Activated naive CD8-positive, alpha-beta T cell treated with anti-CD3 and anti-CD28 coated beads, Interleukin-2, amount 50 U/mL, for 24 hours (primary cell): ENCODE measurements around the gene ZC3H7B.

ENCODE experiments used
- ATAC-seq: fragments of 150-1000 bp; cut with Tn5 transposase; one replicate; pipeline ENCODE4 v1.10.0; 2021
- DNase-seq: peaks from one replicate; pipeline ENCODE4 v3.0.0; 2021
- H3K27ac Mint-ChIP-seq: one replicate; pipeline ENCODE4 v1.8.0; 2021; ENCODE audit warnings: mild to moderate bottlenecking, mixed read lengths
- H3K27me3 Mint-ChIP-seq: one replicate; pipeline ENCODE4 v1.8.0; 2021; ENCODE audit warnings: mixed read lengths
- H3K36me3 Mint-ChIP-seq: one replicate; pipeline ENCODE4 v1.8.0; 2021; ENCODE audit warnings: low read depth, mixed read lengths
- H3K4me1 Mint-ChIP-seq: one replicate; pipeline ENCODE4 v1.8.0; 2021; ENCODE audit warnings: mixed read lengths
- H3K4me3 Mint-ChIP-seq: one replicate; pipeline ENCODE4 v1.8.0; 2021; ENCODE audit warnings: mild to moderate bottlenecking, moderate library complexity, mixed read lengths
- H3K9me3 Mint-ChIP-seq: one replicate; pipeline ENCODE4 v1.8.0; 2021; ENCODE audit warnings: mixed read lengths

The ZC3H7B gene

GRCh38 chr22:41333806-41334205 is 32.5 kb downstream of the ZC3H7B start:
- no peaks in the 10 kb centered on the region for H3K27me3 Mint-ChIP-seq
- H3K27ac Mint-ChIP-seq: no peak overlapping the region
- no peak overlapping the region for H3K4me3 Mint-ChIP-seq
- H3K4me1 Mint-ChIP-seq: no peaks in the 10 kb centered on the region
- no peak for DNase-seq
- H3K36me3 Mint-ChIP-seq: peaks cover 18% of the 10 kb centered on the region
- ATAC-seq: no peak
- no peaks in the 10 kb centered on the region for H3K9me3 Mint-ChIP-seq

DNA sequence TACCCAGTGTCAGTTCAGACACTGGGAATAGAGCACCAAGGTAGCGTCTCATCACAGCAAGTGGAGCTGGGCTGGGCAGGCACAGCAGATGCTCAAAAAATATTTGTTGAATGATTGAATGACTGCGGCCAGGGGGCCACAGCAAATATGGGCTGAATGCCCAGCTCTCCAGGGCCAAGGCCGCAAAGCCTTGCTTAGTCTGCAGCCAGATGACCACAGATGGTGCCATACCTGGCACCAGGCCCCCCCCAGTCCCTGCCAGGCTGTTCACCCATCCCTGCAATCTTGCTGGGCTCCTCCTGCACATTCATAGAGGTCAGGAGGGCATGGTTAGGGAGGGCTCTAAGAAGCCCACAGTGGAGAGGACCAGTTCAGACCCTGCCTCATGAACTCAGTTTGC is 32.9 kb downstream of the ZC3H7B start:
- DNase-seq: no peak
- no peaks in the 10 kb centered on the region for H3K4me1 Mint-ChIP-seq
- no peak for ATAC-seq
- no peaks in the 10 kb centered on the region for H3K27me3 Mint-ChIP-seq
- H3K9me3 Mint-ChIP-seq: no peaks in the 10 kb centered on the region
- peaks cover 18% of the 10 kb centered on the region for H3K36me3 Mint-ChIP-seq
- H3K27ac Mint-ChIP-seq: no peak overlapping the region
- no peak overlapping the region for H3K4me3 Mint-ChIP-seq

- H3K27ac Mint-ChIP-seq: no peak overlapping the region
- peaks cover 15% of the 10 kb centered on the region for H3K36me3 Mint-ChIP-seq
- DNase-seq (no peak), ATAC-seq (no peak)
- no peaks in the 10 kb centered on the region for H3K4me1 Mint-ChIP-seq
- H3K27me3 Mint-ChIP-seq: no peaks in the 10 kb centered on the region
- no peak overlapping the region for H3K4me3 Mint-ChIP-seq
- no peaks in the 10 kb centered on the region for H3K9me3 Mint-ChIP-seq
Measured at GRCh38 chr22:41334951-41335635, 33.8 kb downstream of the ZC3H7B start.

DNA sequence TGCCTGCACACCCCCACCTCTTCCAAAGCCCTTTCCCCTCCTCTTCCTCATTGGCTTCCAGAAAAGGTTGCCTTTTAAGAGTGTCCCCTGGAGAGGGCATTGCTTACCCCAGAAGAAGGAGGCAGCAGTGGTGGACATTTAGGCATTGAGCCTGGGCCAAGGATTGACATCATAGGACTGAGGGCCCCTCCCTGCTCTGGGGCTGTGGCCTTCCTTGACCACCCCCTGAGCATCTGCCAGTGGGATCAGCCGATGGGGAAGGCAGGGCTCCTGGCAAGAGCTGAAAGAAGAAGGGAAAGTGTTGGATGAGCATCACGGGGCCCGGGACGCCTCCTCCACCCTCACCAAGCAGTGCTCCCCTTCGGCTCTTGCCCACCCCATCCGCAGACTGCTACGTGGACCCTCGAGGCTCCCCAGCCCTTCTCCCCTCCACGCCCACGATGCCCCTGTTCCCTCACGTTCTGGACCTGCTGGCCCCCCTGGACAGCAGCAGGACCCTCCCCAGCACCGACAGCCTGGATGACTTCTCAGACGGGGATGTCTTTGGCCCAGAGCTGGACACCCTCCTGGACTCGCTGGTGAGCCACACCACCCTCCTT is 37.4 kb downstream of the ZC3H7B start:
- Mint-ChIP-seq H3K27ac (no peak overlapping the region), H3K9me3 (no peaks in the 10 kb centered on the region), H3K27me3 (no peaks in the 10 kb centered on the region), H3K4me1 (peaks cover 5% of the 10 kb centered on the region), H3K4me3 (no peak overlapping the region), H3K36me3 (peaks cover 14% of the 10 kb centered on the region)
- no peak for ATAC-seq
- DNase-seq: no peak

DNA sequence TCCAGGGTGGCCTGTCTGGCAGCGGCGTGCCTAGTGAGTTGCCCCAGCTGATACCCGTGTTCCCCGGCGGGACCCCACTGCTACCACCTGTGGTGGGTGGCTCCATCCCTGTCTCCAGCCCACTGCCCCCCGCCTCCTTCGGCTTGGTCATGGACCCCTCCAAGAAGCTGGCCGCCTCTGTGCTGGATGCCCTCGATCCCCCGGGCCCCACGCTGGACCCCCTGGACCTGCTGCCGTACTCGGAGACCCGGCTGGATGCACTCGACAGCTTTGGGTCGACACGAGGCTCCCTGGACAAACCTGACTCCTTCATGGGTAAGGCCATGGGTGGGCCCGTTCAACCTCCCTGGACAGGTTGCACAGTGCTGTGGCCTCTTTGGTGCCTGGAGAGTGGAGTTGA is 38.5 kb downstream of the ZC3H7B start:
- H3K36me3 Mint-ChIP-seq: peaks cover 17% of the 10 kb centered on the region
- ATAC-seq (no peak), DNase-seq (no peak)
- peaks cover 5% of the 10 kb centered on the region for H3K4me1 Mint-ChIP-seq
- no peak overlapping the region for H3K4me3 Mint-ChIP-seq
- no peak overlapping the region for H3K27ac Mint-ChIP-seq
- H3K9me3 Mint-ChIP-seq: no peaks in the 10 kb centered on the region
- no peaks in the 10 kb centered on the region for H3K27me3 Mint-ChIP-seq

DNA sequence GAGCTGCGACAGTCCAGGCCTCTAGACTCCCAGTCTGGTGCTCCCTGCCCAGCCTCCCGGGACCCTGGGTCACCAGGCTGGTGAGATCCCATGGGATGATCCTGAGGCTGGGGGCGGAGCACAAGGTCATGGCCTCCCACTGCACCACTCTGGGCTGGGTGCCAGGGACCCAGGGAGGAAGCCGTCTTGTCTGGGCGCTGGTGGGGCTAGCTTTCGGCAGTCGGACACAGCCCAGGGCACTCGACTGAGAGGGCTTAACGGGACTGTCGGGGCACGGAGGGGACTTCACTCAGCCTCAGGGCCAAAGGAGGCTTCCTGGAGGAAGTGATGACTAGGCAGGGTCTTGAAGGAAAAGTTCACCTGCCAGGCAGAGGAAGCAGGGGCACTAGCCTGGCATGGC is 39.0 kb downstream of the ZC3H7B start:
- no peaks in the 10 kb centered on the region for H3K27me3 Mint-ChIP-seq
- H3K4me1 Mint-ChIP-seq: peaks cover 5% of the 10 kb centered on the region
- ATAC-seq: no peak
- H3K27ac Mint-ChIP-seq: no peak overlapping the region
- no peaks in the 10 kb centered on the region for H3K9me3 Mint-ChIP-seq
- no peak for DNase-seq
- H3K4me3 Mint-ChIP-seq: no peak overlapping the region
- H3K36me3 Mint-ChIP-seq: peaks cover 14% of the 10 kb centered on the region

- Mint-ChIP-seq H3K36me3 (peaks cover 14% of the 10 kb centered on the region), H3K9me3 (no peaks in the 10 kb centered on the region), H3K4me3 (no peak overlapping the region), H3K27me3 (no peaks in the 10 kb centered on the region), H3K27ac (no peak overlapping the region), H3K4me1 (peaks cover 5% of the 10 kb centered on the region)
- DNase-seq (no peak), ATAC-seq (no peak)
Measured at GRCh38 chr22:41341012-41341411, 39.7 kb downstream of the ZC3H7B start.

GRCh38 chr22:41341990-41342389 is 40.7 kb downstream of the ZC3H7B start:
- peak; percentile 87 for ATAC-seq
- Mint-ChIP-seq H3K36me3 (peaks cover 17% of the 10 kb centered on the region), H3K4me3 (no peak overlapping the region), H3K9me3 (no peaks in the 10 kb centered on the region), H3K27ac (no peak overlapping the region), H3K4me1 (peaks cover 5% of the 10 kb centered on the region), H3K27me3 (no peaks in the 10 kb centered on the region)
- peak; percentile 25 for DNase-seq

GRCh38 chr22:41343300-41343699 is 42.0 kb downstream of the ZC3H7B start:
- Mint-ChIP-seq H3K4me1 (peaks cover 5% of the 10 kb centered on the region), H3K9me3 (no peaks in the 10 kb centered on the region), H3K4me3 (no peak overlapping the region), H3K36me3 (peaks cover 17% of the 10 kb centered on the region), H3K27ac (no peak overlapping the region), H3K27me3 (no peaks in the 10 kb centered on the region)
- no peak for ATAC-seq
- no peak for DNase-seq

- Mint-ChIP-seq H3K4me1 (peaks cover 5% of the 10 kb centered on the region), H3K4me3 (no peak overlapping the region), H3K27me3 (no peaks in the 10 kb centered on the region), H3K9me3 (no peaks in the 10 kb centered on the region), H3K36me3 (peaks cover 17% of the 10 kb centered on the region), H3K27ac (no peak overlapping the region)
- ATAC-seq (no peak), DNase-seq (no peak)
Measured at GRCh38 chr22:41343717-41344116, 42.4 kb downstream of the ZC3H7B start.

DNA sequence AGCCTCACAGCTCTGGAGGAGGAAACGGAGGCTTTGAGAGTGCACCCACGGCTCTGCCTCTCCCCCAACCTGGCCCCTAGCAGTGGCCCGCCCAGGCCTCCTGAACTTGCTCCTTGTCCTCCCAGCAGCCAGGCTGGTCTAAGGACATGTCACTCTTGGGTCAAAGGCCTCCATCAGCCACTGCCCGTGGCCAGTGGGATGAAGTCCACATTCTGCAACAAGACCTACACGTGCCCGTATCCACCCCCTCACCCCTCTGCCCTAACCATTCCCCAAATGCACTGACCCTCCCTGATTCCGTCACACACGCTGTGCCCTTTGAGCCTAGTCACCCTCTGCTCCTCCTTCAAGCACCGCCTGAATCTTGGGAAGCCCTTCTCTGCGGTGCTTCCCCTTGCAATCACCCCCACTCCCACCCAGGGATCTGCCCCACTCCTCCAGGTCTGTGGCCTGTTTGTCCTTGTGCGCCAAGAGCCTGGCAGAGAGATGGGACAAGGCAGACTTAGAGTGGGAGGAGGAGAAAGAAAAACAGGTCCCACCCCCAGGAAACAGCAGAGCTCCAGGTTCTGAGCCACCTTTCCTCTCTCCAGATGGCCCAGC is 43.0 kb downstream of the ZC3H7B start:
- Mint-ChIP-seq H3K9me3 (no peaks in the 10 kb centered on the region), H3K27me3 (no peaks in the 10 kb centered on the region), H3K4me1 (peaks cover 5% of the 10 kb centered on the region), H3K4me3 (no peak overlapping the region), H3K27ac (no peak overlapping the region), H3K36me3 (peaks cover 17% of the 10 kb centered on the region)
- no peak for ATAC-seq
- DNase-seq: no peak

DNA sequence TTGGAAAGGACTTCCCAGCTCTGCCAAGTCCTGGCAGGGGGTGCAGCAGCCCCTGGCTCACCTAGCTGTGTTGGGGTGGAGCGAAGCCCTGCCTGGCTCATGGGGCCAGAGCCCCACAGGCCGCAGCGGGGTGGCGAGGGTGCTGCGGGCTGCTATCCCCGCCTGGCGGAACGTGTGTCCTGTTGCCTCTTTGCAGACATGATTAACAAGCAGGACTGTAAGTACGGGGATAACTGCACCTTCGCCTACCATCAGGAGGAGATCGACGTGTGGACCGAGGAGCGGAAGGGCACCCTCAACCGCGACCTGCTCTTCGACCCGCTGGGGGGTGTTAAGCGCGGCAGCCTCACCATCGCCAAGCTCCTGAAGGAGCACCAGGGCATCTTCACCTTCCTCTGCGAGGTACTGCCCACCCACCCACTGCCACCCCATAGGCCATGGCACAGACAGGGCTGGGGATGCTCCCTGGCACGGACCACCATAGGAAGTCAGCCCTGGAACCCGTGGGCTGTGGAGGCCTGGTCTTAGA is 44.5 kb downstream of the ZC3H7B start:
- Mint-ChIP-seq H3K36me3 (peaks cover 23% of the 10 kb centered on the region), H3K4me1 (peaks cover 5% of the 10 kb centered on the region), H3K4me3 (no peak overlapping the region), H3K27me3 (no peaks in the 10 kb centered on the region), H3K27ac (no peak overlapping the region), H3K9me3 (no peaks in the 10 kb centered on the region)
- no peak for ATAC-seq
- no peak for DNase-seq

DNA sequence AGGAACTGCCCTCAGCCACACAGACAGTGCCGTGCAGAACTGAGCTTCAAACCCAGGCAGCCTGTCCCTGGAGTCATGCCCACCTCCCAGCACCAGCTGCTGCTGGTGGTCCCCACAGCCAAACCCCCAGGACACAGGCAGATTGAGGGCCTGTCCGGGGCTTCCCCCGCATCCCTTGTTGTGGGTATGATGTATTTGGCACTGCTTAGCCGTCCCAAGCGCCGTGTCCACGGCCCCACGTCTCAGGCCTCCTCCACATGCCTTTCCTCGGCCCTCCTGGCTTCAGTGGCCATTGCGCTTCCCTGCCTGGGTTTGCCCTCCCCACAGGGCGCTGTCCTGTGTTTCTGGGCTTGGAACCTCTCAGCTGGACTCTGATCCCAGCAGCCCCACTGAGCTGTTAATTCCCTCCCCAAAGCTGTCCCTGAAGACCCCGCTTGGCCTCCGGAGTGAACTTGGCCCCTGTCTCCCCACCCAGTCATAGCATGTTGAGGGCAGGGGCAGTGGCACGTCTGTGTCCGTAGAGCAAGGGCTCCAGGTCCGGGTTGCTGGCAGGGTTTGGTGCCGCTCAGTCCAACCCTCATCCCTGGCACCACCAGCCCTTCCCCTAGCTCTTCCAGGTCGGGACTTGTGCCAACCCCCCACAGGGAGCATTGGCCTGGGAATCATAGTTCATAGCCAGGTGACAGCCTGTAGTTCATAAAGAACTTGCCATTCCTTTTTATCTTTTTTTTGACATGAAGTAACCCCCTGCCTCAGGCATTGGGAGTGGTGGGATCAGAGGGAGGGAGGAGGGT is 45.9 kb downstream of the ZC3H7B start:
- H3K27me3 Mint-ChIP-seq: no peaks in the 10 kb centered on the region
- no peak for ATAC-seq

DNA sequence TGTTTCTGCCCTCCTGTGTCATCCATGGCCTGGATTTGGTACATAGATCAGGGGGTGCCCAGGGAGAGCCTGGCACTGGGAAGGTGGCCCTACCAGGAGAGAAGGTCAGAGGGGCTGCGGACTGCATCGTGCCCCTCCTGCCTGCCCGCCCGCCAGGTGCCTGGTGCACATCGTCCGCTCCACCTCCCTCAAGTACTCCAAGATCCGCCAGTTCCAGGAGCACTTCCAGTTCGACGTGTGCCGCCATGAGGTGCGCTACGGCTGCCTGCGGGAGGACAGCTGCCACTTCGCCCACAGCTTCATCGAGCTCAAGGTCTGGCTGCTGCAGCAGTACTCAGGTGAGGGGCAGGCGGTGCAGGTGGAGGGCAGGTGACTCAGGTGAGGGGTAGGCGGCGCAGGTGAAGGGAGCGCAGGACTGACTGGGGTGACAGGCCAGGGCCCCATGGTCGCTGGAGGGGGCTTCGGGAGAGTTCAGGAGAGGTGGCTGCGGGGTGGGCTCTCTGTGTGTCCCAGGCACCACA is 47.7 kb downstream of the ZC3H7B start:
- Mint-ChIP-seq H3K4me1 (no peaks in the 10 kb centered on the region), H3K27ac (no peak overlapping the region), H3K9me3 (no peaks in the 10 kb centered on the region), H3K4me3 (no peak overlapping the region), H3K36me3 (peaks cover 25% of the 10 kb centered on the region), H3K27me3 (no peaks in the 10 kb centered on the region)
- no peak for DNase-seq
- ATAC-seq: no peak

More for the DNA sequence above, 45.9 kb downstream of the ZC3H7B start:
- Mint-ChIP-seq H3K4me1 (no peaks in the 10 kb centered on the region), H3K36me3 (peaks cover 26% of the 10 kb centered on the region), H3K27ac (no peak overlapping the region), H3K9me3 (no peaks in the 10 kb centered on the region), H3K4me3 (no peak overlapping the region)
- DNase-seq: no peak
